HepG2 (cell line): Measurements from ENCODE around the gene CS. TPM values are rescaled to one million over a fixed set of nuclear protein-coding genes. Genes with fewer than 3 reads are reported as not detected.

Source experiments
- E2F2 ChIP-seq: sonication (generic); formaldehyde crosslinking; IDR thresholded peaks from 2 replicates; pipeline ENCODE4 v1.4.0; 2020; ENCODE audit warnings: missing genetic modification reagents, borderline replicate concordance
- KDM4B ChIP-seq: sonication (generic); formaldehyde crosslinking; IDR thresholded peaks from 2 replicates; pipeline ENCODE4 v1.4.0; 2020; ENCODE audit warnings: missing genetic modification reagents
- KLF11 ChIP-seq: IDR thresholded peaks from 2 replicates; pipeline ENCODE4 v1.6.1; 2016; ENCODE audit warnings: missing compliant biosample characterization
- MEIS1 ChIP-seq: sonication (generic); formaldehyde crosslinking; IDR thresholded peaks from 2 replicates; pipeline ENCODE4 v1.9.0; 2021; ENCODE audit warnings: mild to moderate bottlenecking, missing genetic modification reagents, moderate library complexity, borderline replicate concordance
- MYC ChIP-seq: sonication (generic); formaldehyde crosslinking; IDR thresholded peaks from 2 replicates; pipeline ENCODE4 v1.9.0; 2021; ENCODE audit warnings: missing genetic modification reagents, borderline replicate concordance
- NR2F6 ChIP-seq, 2 experiments: IDR thresholded peaks; 2 replicates each; pipeline ENCODE4 v1.6.1; 2016; ENCODE audit warnings: antibody characterized with exemption in 1 of 2, mild to moderate bottlenecking in 1 of 2
- RFXANK ChIP-seq: IDR thresholded peaks from 2 replicates; pipeline ENCODE4 v1.6.1; 2016
- RFXAP ChIP-seq: sonication (generic); formaldehyde crosslinking; IDR thresholded peaks from 2 replicates; pipeline ENCODE4 v1.4.0; 2020; ENCODE audit warnings: missing genetic modification reagents, borderline replicate concordance
- SMAD3 ChIP-seq: sonication (generic); formaldehyde crosslinking; IDR thresholded peaks from 2 replicates; pipeline ENCODE4 v1.4.0; 2020; ENCODE audit warnings: missing genetic modification reagents
- ZBTB38 ChIP-seq: sonication (generic); formaldehyde crosslinking; IDR thresholded peaks from 2 replicates; pipeline ENCODE4 v1.5.1; 2020; ENCODE audit warnings: mild to moderate bottlenecking, missing genetic modification reagents
- ZC3H13 ChIP-seq: sonication (generic); formaldehyde crosslinking; IDR thresholded peaks from 2 replicates; pipeline ENCODE4 v1.8.1; 2023; ENCODE audit warnings: mild to moderate bottlenecking, missing genetic modification reagents, moderate library complexity
- ZNF17 ChIP-seq: sonication (generic); formaldehyde crosslinking; IDR thresholded peaks from 2 replicates; pipeline ENCODE4 v1.5.0; 2020; ENCODE audit warnings: mild to moderate bottlenecking, missing genetic modification reagents
- ZNF260 ChIP-seq: sonication (generic); formaldehyde crosslinking; IDR thresholded peaks from 2 replicates; pipeline ENCODE4 v1.4.0; 2020; ENCODE audit warnings: missing genetic modification reagents, low read depth, mild to moderate bottlenecking, borderline replicate concordance
- ZNF30 ChIP-seq: sonication (generic); formaldehyde crosslinking; IDR thresholded peaks from 2 replicates; pipeline ENCODE4 v1.5.0; 2020; ENCODE audit warnings: mild to moderate bottlenecking, missing genetic modification reagents
- ZNF512B ChIP-seq: sonication (generic); formaldehyde crosslinking; IDR thresholded peaks from 2 replicates; pipeline ENCODE4 v1.5.1; 2020; ENCODE audit warnings: missing genetic modification reagents, mild to moderate bottlenecking, borderline replicate concordance
- ZNF709 ChIP-seq: sonication (generic); formaldehyde crosslinking; IDR thresholded peaks from 2 replicates; pipeline ENCODE4 v1.5.0; 2020; ENCODE audit warnings: mild to moderate bottlenecking, missing genetic modification reagents
- ZNF781 ChIP-seq: sonication (generic); formaldehyde crosslinking; IDR thresholded peaks from 2 replicates; pipeline ENCODE4 v1.5.1; 2020; ENCODE audit warnings: borderline replicate concordance, mild to moderate bottlenecking, missing genetic modification reagents; ENCODE audit errors: not compliant biosample characterization
- ZNF850 ChIP-seq: sonication (generic); formaldehyde crosslinking; conservative IDR thresholded peaks from 2 replicates; pipeline ENCODE4 v1.9.0; 2021; ENCODE audit warnings: mild to moderate bottlenecking, missing genetic modification reagents
- polyA plus RNA-seq, 8 experiments: library from polyadenylated mRNA; depleted of rRNA in 3 of 8; stranded (reverse) in 7 of 8; unstranded in 1 of 8; fragments of >200 nt; fragmentation: Illumina TruSeq in 4 of 8; extraction: Trizol in 4 of 8; gene quantifications; 2 replicates each; pipeline versions ENCODE4 v1.2.1 to v1.2.3, GENCODE V29; 2011 to 2016; ENCODE audit warnings: low read depth in 4 of 8, missing spikeins in 1 of 8, mixed read lengths in 1 of 8; ENCODE audit not compliant: insufficient read depth in 1 of 8
- total RNA-seq, 5 experiments: library from RNA; depleted of rRNA; stranded (reverse); fragments of >200 nt; fragmentation: Illumina TruSeq; extraction: Trizol; gene quantifications; 2 replicates each; pipeline ENCODE4 v1.2.3, GENCODE V29; 2016; ENCODE audit warnings: low read depth in 1 of 5
- TF ChIP-seq, protein P1 (sequence below): IDR thresholded peaks from 2 replicates; pipeline ENCODE4 v1.6.1; 2016

Gene CS
- total and polyA plus RNA-seq, 2 of the 13 experiments (the other 11 are each of a cell fraction or from before 2014, with no cell fraction given), result 173 to 175 TPM

- peak; percentile 91 for TF ChIP-seq RFXAP (CRISPR knock-in tag)
- TF ChIP-seq SMAD3 (CRISPR knock-in tag), result peak; percentile 34; the same call in 1 of the 2 replicates
- TF ChIP-seq ZNF512B (CRISPR knock-in tag), result 0 out of 2 replicates have a peak, but pooled peaks have one; percentile 42
- TF ChIP-seq, protein P1, sequence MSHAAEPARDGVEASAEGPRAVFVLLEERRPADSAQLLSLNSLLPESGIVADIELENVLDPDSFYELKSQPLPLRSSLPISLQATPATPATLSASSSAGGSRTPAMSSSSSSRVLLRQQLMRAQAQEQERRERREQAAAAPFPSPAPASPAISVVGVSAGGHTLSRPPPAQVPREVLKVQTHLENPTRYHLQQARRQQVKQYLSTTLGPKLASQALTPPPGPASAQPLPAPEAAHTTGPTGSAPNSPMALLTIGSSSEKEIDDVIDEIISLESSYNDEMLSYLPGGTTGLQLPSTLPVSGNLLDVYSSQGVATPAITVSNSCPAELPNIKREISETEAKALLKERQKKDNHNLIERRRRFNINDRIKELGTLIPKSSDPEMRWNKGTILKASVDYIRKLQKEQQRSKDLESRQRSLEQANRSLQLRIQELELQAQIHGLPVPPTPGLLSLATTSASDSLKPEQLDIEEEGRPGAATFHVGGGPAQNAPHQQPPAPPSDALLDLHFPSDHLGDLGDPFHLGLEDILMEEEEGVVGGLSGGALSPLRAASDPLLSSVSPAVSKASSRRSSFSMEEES, result peak; percentile 44; the same call in 1 of the 2 replicates
- no peak for TF ChIP-seq KDM4B
- no peak for TF ChIP-seq MEIS1 (CRISPR knock-in tag)
- TF ChIP-seq ZNF17 (CRISPR knock-in tag), result no peak
- no peak for TF ChIP-seq E2F2 (CRISPR knock-in tag)
- 0 out of 2 replicates have a peak, but pooled peaks have one; percentile 13 for TF ChIP-seq ZBTB38 (CRISPR knock-in tag)
- TF ChIP-seq ZNF781 (CRISPR knock-in tag), result peak; percentile 53
- peak; percentile 89; the same call in 1 of the 2 replicates for TF ChIP-seq RFXANK
- peak; percentile 67; the same call in 1 of the 2 replicates for TF ChIP-seq ZNF709 (CRISPR knock-in tag)
- TF ChIP-seq ZNF260 (CRISPR knock-in tag), result no peak
- no peak for TF ChIP-seq NR2F6 (IDR thresholded peaks at IDR 0.05)
- peak; percentile 59; the same call in 1 of the 2 replicates for TF ChIP-seq NR2F6 (CRISPR knock-in tag; IDR thresholded peaks at IDR 0.05)
- no peak; the same call in 1 of the 2 replicates for TF ChIP-seq ZC3H13 (CRISPR knock-in tag)
- peak; percentile 20; the same call in 1 of the 2 replicates for TF ChIP-seq KLF11 (CRISPR knock-in tag)
- TF ChIP-seq ZNF30 (CRISPR knock-in tag), result no peak
- peak; percentile 70; the same call in 1 of the 2 replicates for TF ChIP-seq MYC (CRISPR knock-in tag)
- TF ChIP-seq ZNF850 (CRISPR knock-in tag), result no peak
Measured at GRCh38 chr12:56224102-56224701, 75.9 kb downstream of the CS start, which contains the start of gene NABP2 (continued).
